VCaP (cell line): ENCODE data around the gene ARFGAP3.
"Not testable (repeated sequence)": the region's sequence is repeated elsewhere in the genome, so short reads cannot be mapped to it uniquely, and the experiment has no call there.

Experiments used
- H3K27ac ChIP-seq: fragments of 450-650 bp; 2 replicates; pipeline ENCODE4 v1.5.1; 2017
- CTCF ChIP-seq: fragments of 450-650 bp; conservative IDR thresholded peaks from 2 replicates; pipeline ENCODE4 v1.5.1; 2017; ENCODE audit warnings: mild to moderate bottlenecking, moderate library complexity

ARFGAP3 gene

GRCh38 chr22:42769238-42769573 lies 87.9 kb downstream of the ARFGAP3 start:
- no peak for TF ChIP-seq CTCF
- no peak overlapping the region; the same call in 1 of the 2 replicates for H3K27ac ChIP-seq

- no peak overlapping the region for H3K27ac ChIP-seq
- no peak for TF ChIP-seq CTCF
These were observed 88.6 kb downstream of the ARFGAP3 start for GRCh38 chr22:42768385-42769035.

- TF ChIP-seq CTCF = no peak
- H3K27ac ChIP-seq = no peak overlapping the region
These were observed 90.2 kb downstream of the ARFGAP3 start for GRCh38 chr22:42766860-42767259.

- no peak for TF ChIP-seq CTCF
- H3K27ac ChIP-seq = no peak overlapping the region
These were observed 92.1 kb downstream of the ARFGAP3 start for GRCh38 chr22:42764895-42765363.

GRCh38 chr22:42763965-42764480 lies 93.0 kb downstream of the ARFGAP3 start:
- no peak overlapping the region for H3K27ac ChIP-seq
- no peak for TF ChIP-seq CTCF

GRCh38 chr22:42760806-42761565 lies 96.1 kb downstream of the ARFGAP3 start:
- no peak for TF ChIP-seq CTCF
- no peak overlapping the region for H3K27ac ChIP-seq

GRCh38 chr22:42758931-42759629 lies 98.0 kb downstream of the ARFGAP3 start:
- H3K27ac ChIP-seq = no peak overlapping the region

GRCh38 chr22:42755553-42755952 lies 101.5 kb downstream of the ARFGAP3 start:
- H3K27ac ChIP-seq = not testable (repeated sequence)

More at GRCh38 chr22:42758931-42759629, 98.0 kb downstream of the ARFGAP3 start:
- TF ChIP-seq CTCF = no peak

GRCh38 chr22:42755121-42755520 lies 102.0 kb downstream of the ARFGAP3 start:
- not testable (repeated sequence) for H3K27ac ChIP-seq
